GM19238 (cell line): ENCODE results near the gene MYO1D.
"Not testable (repeated sequence)": the region's sequence is repeated elsewhere in the genome, so short reads cannot be mapped to it uniquely, and the experiment has no call there.

Experiments used
- DNase-seq: peaks from one replicate; pipeline ENCODE4 v3.0.0; 2011; ENCODE audit warnings: low spot score; ENCODE audit not compliant: insufficient read length

The MYO1D gene

GRCh38 chr17:32896647-32897258, 19.8 kb upstream of the MYO1D start:
- no peak for DNase-seq

- no peak for DNase-seq
Measured at GRCh38 chr17:32894245-32894644, 17.3 kb upstream of the MYO1D start.

- not testable (repeated sequence) for DNase-seq
Measured at GRCh38 chr17:32887410-32887809, 10.5 kb upstream of the MYO1D start.

GRCh38 chr17:32886951-32887350, 10.0 kb upstream of the MYO1D start:
- not testable (repeated sequence) for DNase-seq

GRCh38 chr17:32882734-32883133, 5.8 kb upstream of the MYO1D start:
- DNase-seq: no peak

GRCh38 chr17:32882029-32882428, 5.1 kb upstream of the MYO1D start:
- DNase-seq: no peak

GRCh38 chr17:32880671-32881453, 3.9 kb upstream of the MYO1D start:
- no peak for DNase-seq

- no peak for DNase-seq
Measured at GRCh38 chr17:32879134-32879533, 2.2 kb upstream of the MYO1D start.

- no peak for DNase-seq
Measured at GRCh38 chr17:32878211-32878610, 1.3 kb upstream of the MYO1D start.

GRCh38 chr17:32877164-32877764, 340 bp upstream of the MYO1D start:
- DNase-seq: peak; percentile 87

- DNase-seq: no peak
Measured at GRCh38 chr17:32875923-32876416, 954 bp downstream of the MYO1D start.

GRCh38 chr17:32875230-32875917, 1.6 kb downstream of the MYO1D start:
- DNase-seq: no peak

- no peak for DNase-seq
Measured at GRCh38 chr17:32873114-32873513, 3.8 kb downstream of the MYO1D start.

- no peak for DNase-seq
Measured at GRCh38 chr17:32871746-32872145, 5.2 kb downstream of the MYO1D start.

- DNase-seq: no peak
Measured at GRCh38 chr17:32870969-32871368, 6.0 kb downstream of the MYO1D start.

- no peak for DNase-seq
Measured at GRCh38 chr17:32870027-32870670, 6.8 kb downstream of the MYO1D start.

GRCh38 chr17:32869345-32870026, 7.4 kb downstream of the MYO1D start:
- no peak for DNase-seq

- DNase-seq: no peak
Measured at GRCh38 chr17:32865141-32865540, 11.8 kb downstream of the MYO1D start.

- DNase-seq: no peak
Measured at GRCh38 chr17:32863559-32863958, 13.4 kb downstream of the MYO1D start.

GRCh38 chr17:32862940-32863339, 14.0 kb downstream of the MYO1D start:
- DNase-seq: no peak

- DNase-seq: no peak
Measured at GRCh38 chr17:32861981-32862380, 14.9 kb downstream of the MYO1D start.
